Measurements from ENCODE around the gene PRM3.

PRM3 gene

GRCh38 chr16:11272921-11273720, at the start of gene PRM3:
PRM3 (minus strand) TSS chr16:11273629; CDS start chr16:11273595, 34 bp downstream.
- Histone ChIP-seq H3K4me3 (no peak within 1 kb of the TSS), H3K36me3 (no peaks in the 10 kb centered on the region), H3K27me3 (peaks cover 0 to 4% of the 10 kb centered on the region in 2 donors), H3K9me3 (no peaks in the 10 kb centered on the region), H3K4me1 (no peaks in the 10 kb centered on the region), H3K27ac (no peak within 1 kb of the TSS)
- TF ChIP-seq CTCF (IDR thresholded peaks at IDR 0.05) = no peak
- intact Hi-C loops (cut with DNase I; ENCODE audit: low total_unique reads) = no loop called here
- DNase-seq = no peak

- intact Hi-C loops (cut with DNase I; ENCODE audit: low total_unique reads) = no loop called here
- no peak for DNase-seq
- H3K4me1 ChIP-seq = peaks cover 0 to under 1% (median 0%) of the 10 kb centered on the region in 4 donors
- no peaks in the 10 kb centered on the region for H3K27me3 ChIP-seq
- H3K36me3 ChIP-seq = no peaks in the 10 kb centered on the region
- no peaks in the 10 kb centered on the region for H3K9me3 ChIP-seq
- no peak overlapping the region for H3K27ac ChIP-seq
- TF ChIP-seq CTCF (IDR thresholded peaks at IDR 0.05) = no peak
- no peak overlapping the region for H3K4me3 ChIP-seq
Observed at GRCh38 chr16:11322823-11323222, 49.4 kb upstream of the PRM3 start.

GRCh38 chr16:11321662-11322061, 48.2 kb upstream of the PRM3 start:
- no peak for TF ChIP-seq CTCF (IDR thresholded peaks at IDR 0.05)
- Histone ChIP-seq H3K4me3 (no peak overlapping the region), H3K36me3 (no peaks in the 10 kb centered on the region), H3K27ac (no peak overlapping the region), H3K9me3 (no peaks in the 10 kb centered on the region), H3K4me1 (no peaks in the 10 kb centered on the region), H3K27me3 (no peaks in the 10 kb centered on the region)
- intact Hi-C loops (cut with DNase I; ENCODE audit: low total_unique reads) = no loop called here
- no peak for DNase-seq

- no peak for TF ChIP-seq CTCF (IDR thresholded peaks at IDR 0.05)
- intact Hi-C loops (cut with DNase I; ENCODE audit: low total_unique reads) = no loop called here
Observed at GRCh38 chr16:11320170-11320569, 46.7 kb upstream of the PRM3 start.

GRCh38 chr16:11319529-11320146, 46.2 kb upstream of the PRM3 start:
- DNase-seq = no peak
- TF ChIP-seq CTCF (IDR thresholded peaks at IDR 0.05) = no peak
- Histone ChIP-seq H3K27ac (no peak overlapping the region), H3K4me1 (no peaks in the 10 kb centered on the region), H3K9me3 (no peaks in the 10 kb centered on the region), H3K4me3 (no peak overlapping the region), H3K27me3 (peaks cover 0 to 7% of the 10 kb centered on the region in 2 donors), H3K36me3 (no peaks in the 10 kb centered on the region)
- intact Hi-C loops (cut with DNase I; ENCODE audit: low total_unique reads) = no loop called here

More at GRCh38 chr16:11320170-11320569, 46.7 kb upstream of the PRM3 start:
- Histone ChIP-seq H3K9me3 (no peaks in the 10 kb centered on the region), H3K4me1 (no peaks in the 10 kb centered on the region), H3K36me3 (no peaks in the 10 kb centered on the region), H3K27me3 (peaks cover 0 to 5% of the 10 kb centered on the region in 2 donors), H3K4me3 (no peak overlapping the region), H3K27ac (no peak overlapping the region)
- DNase-seq = no peak
